ENCODE measurements around the gene COLGALT1.
"Not testable (repeated sequence)": the region's sequence is repeated elsewhere in the genome, so short reads cannot be mapped to it uniquely, and the experiment has no call there.

Gene COLGALT1

DNA sequence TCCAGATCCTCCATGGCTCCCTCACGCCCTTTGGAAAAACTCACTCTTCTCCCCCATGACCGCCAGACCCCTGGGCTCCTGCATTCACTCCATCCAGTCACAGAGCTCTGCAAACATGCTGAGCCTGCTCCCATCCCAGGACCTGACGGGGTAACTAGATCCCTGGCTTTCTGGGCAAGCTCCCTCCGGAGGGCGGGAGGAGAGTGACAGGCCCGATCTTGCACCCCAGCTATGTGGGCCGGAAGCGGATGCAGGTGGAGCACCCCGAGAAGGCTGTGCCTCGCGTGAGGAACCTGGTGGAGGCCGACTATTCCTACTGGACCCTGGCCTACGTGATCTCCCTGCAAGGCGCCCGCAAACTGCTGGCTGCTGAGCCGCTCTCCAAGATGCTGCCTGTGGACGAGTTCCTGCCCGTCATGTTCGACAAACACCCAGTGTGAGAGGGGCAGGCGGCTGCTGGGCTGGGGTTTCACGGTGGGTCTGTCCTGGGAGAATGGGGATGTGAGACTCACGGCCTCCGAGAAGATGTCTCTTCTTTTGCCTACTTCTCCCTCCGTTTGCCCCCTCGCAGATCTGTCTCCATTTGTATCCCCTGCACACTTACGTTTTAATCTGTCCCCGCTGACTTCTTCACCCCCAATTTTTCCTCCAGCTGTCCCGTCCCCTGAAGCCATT is 25.2 kb downstream of the COLGALT1 start:
- no peak overlapping the region for H3K4me3 ChIP-seq (ENCODE audit: low read depth in 1 of 2, low read length in 2 of 2)
- no peaks in the 10 kb centered on the region for H3K27me3 ChIP-seq (ENCODE audit: low read depth, low read length)
- no peak overlapping the region for H3K27ac ChIP-seq (ENCODE audit: low read length)
- H3K4me1 ChIP-seq (ENCODE audit: control insufficient read depth in 1 of 2, insufficient read depth in 2 of 2, low read length in 2 of 2), result no peaks in the 10 kb centered on the region
- peaks cover 25 to 40% of the 10 kb centered on the region in 2 donors for H3K36me3 ChIP-seq (ENCODE audit: control insufficient read depth in 1 of 2, insufficient read depth in 2 of 2, low read length in 2 of 2)
- no peaks in the 10 kb centered on the region for H3K9me3 ChIP-seq (ENCODE audit: control insufficient read depth in 1 of 2, low read length in 2 of 2)

DNA sequence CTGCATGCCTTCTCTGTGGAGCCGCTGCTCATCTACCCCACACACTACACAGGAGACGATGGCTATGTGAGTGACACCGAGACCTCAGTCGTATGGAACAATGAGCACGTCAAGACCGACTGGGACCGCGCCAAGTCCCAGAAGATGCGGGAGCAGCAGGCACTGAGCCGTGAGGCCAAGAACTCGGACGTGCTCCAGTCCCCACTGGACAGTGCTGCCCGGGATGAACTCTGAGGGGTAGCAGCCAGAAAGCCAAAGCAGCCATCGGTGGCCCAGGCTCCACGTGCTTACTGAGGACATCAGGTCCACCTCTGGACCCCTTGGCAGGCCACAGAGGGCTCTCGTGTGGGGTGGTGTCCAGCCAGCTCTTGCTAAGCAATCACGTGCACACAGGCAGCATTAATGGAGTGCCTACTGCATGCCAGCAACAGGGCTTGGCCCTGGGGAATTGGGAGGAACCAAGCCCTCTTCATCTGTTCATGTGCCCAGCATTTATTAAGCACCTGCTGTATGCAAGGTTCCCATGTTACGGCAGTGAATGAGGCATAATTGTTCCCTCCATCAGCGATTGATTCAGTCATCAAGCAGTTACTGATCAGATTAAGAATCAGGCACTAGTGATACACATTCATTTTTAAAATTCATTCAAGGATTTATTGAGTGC is 25.9 kb downstream of the COLGALT1 start:
- H3K9me3 ChIP-seq (ENCODE audit: control insufficient read depth in 1 of 2, low read length in 2 of 2), result no peaks in the 10 kb centered on the region
- no peak overlapping the region for H3K27ac ChIP-seq (ENCODE audit: low read length)
- H3K4me3 ChIP-seq (ENCODE audit: low read depth in 1 of 2, low read length in 2 of 2), result no peak overlapping the region
- H3K4me1 ChIP-seq (ENCODE audit: control insufficient read depth in 1 of 2, insufficient read depth in 2 of 2, low read length in 2 of 2), result no peaks in the 10 kb centered on the region
- H3K27me3 ChIP-seq (ENCODE audit: low read depth, low read length), result no peaks in the 10 kb centered on the region
- H3K36me3 ChIP-seq (ENCODE audit: control insufficient read depth in 1 of 2, insufficient read depth in 2 of 2, low read length in 2 of 2), result peaks cover 18 to 40% of the 10 kb centered on the region in 2 donors

DNA sequence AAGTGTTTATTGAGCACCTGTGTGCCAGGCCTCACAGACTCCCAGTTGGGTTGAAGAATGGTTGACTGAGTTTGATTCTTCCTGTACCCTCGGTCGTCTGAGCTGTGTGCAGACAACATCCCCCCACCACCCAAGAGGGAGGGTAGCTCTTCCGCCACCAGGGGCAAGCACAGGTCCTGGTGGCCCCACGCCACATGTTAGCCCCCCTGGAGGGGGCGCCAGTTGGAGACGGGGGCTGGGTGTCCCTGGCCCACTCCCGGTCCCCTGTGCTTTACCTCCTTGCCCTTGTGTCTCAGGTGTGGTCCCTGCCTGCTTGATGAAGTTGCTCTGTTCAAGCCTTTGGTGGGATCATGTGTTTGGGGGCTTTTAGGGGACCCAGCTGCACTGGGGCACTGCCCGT is 27.2 kb downstream of the COLGALT1 start:
- H3K27ac ChIP-seq (ENCODE audit: low read length), result no peak overlapping the region
- H3K9me3 ChIP-seq (ENCODE audit: control insufficient read depth in 1 of 2, low read length in 2 of 2), result no peaks in the 10 kb centered on the region
- no peak overlapping the region for H3K4me3 ChIP-seq (ENCODE audit: low read depth in 1 of 2, low read length in 2 of 2)
- no peaks in the 10 kb centered on the region for H3K4me1 ChIP-seq (ENCODE audit: control insufficient read depth in 1 of 2, insufficient read depth in 2 of 2, low read length in 2 of 2)
- H3K27me3 ChIP-seq (ENCODE audit: low read depth, low read length), result no peaks in the 10 kb centered on the region
- peaks cover 18 to 39% of the 10 kb centered on the region in 2 donors for H3K36me3 ChIP-seq (ENCODE audit: control insufficient read depth in 1 of 2, insufficient read depth in 2 of 2, low read length in 2 of 2)

DNA sequence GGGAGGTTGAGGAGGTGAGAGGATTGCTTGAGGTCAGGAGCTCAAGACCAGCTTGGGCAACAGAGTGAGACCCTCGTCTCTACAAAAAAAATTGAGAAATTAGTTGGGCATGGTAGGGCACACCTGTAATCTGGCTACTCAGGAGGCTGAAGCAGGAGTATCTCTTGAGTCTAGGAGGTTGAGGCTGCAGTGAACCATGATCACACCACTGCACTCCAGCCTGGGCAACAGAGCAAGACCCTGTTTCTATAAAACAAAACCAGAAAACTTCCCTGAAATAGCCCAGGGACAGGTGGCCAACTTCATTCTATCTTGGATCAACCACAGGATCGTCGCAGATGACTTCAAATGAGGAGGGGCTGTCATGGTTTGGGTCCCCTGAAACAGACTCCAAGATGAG is 28.7 kb downstream of the COLGALT1 start:
- Histone ChIP-seq H3K4me3 (ENCODE audit: low read depth in 1 of 2, low read length in 2 of 2) (no peak overlapping the region), H3K27me3 (ENCODE audit: low read depth, low read length) (no peaks in the 10 kb centered on the region), H3K9me3 (ENCODE audit: control insufficient read depth in 1 of 2, low read length in 2 of 2) (no peaks in the 10 kb centered on the region), H3K27ac (ENCODE audit: low read length) (no peak overlapping the region), H3K4me1 (ENCODE audit: control insufficient read depth in 1 of 2, insufficient read depth in 2 of 2, low read length in 2 of 2) (no peaks in the 10 kb centered on the region), H3K36me3 (ENCODE audit: control insufficient read depth in 1 of 2, insufficient read depth in 2 of 2, low read length in 2 of 2) (peaks cover 12 to 28% of the 10 kb centered on the region in 2 donors)

DNA sequence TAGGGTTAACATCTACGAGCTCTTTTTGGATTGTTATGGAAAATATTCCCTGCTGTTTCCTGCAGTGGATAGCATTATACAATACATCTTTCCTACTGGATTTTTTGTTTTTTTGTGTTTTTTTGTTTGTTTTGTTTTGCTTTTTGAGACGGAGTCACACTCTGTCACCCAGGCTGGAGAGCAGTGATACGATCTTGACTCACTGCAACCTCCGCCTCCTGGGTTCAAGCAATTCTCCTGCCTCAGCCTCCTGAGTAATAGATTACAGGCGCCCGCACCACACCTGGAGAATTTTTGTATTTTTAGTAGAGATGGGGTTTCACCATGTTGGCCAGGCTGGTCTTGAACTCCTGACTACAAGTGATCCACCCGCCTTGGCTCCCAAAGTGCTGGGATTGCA is 29.9 kb downstream of the COLGALT1 start:
- H3K36me3 ChIP-seq (ENCODE audit: control insufficient read depth in 1 of 2, insufficient read depth in 2 of 2, low read length in 2 of 2), result peaks cover 12 to 25% of the 10 kb centered on the region in 2 donors
- H3K27me3 ChIP-seq (ENCODE audit: low read depth, low read length); H3K9me3 ChIP-seq (ENCODE audit: control insufficient read depth in 1 of 2, low read length in 2 of 2); H3K4me3 ChIP-seq (ENCODE audit: low read depth in 1 of 2, low read length in 2 of 2); H3K27ac ChIP-seq (ENCODE audit: low read length); H3K4me1 ChIP-seq (ENCODE audit: control insufficient read depth in 1 of 2, insufficient read depth in 2 of 2, low read length in 2 of 2): not testable (repeated sequence)

DNA sequence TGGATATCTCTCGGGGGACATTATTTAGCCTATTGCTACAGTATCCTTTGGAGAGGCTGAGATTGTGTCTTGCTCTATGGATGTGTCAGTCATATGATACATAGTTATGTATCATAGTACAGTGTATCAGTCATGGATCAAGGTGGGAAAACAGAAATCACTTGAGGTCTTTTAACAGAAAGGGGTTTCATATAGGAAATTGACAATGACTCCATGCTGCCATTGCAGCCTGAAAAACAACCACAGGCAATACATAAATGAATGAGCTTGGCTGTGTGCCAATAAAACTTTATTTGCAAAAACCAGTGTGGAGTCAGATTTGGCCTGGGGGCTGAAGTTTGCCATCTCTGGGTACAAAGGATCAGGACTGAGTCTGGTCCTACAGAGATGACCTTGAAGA is 35.4 kb downstream of the COLGALT1 start:
- H3K4me1 ChIP-seq (ENCODE audit: control insufficient read depth in 1 of 2, insufficient read depth in 2 of 2, low read length in 2 of 2), result no peaks in the 10 kb centered on the region

DNA sequence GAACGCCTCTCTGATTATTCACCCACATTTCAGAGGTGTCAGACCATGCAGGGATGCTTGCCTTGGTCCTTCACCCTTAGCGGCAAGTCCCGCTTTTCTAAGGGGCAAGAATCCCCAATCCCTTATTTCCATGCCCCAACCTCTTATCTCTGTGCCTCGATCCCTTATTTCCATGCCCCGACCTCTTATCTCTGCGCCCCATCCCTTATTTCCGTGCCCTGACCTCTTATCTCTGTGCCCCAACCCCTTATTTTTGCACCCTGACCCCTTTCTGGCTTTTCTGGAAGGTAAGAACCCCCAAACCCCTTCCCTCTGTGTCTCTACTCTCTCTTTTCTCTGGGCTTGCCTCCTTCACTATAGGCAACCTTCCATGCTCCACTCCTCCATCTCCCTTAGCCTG is 38.8 kb downstream of the COLGALT1 start:
- H3K27ac ChIP-seq (ENCODE audit: low read length); H3K4me1 ChIP-seq (ENCODE audit: control insufficient read depth in 1 of 2, insufficient read depth in 2 of 2, low read length in 2 of 2); H3K4me3 ChIP-seq (ENCODE audit: low read depth in 1 of 2, low read length in 2 of 2); H3K27me3 ChIP-seq (ENCODE audit: low read depth, low read length); H3K36me3 ChIP-seq (ENCODE audit: control insufficient read depth in 1 of 2, insufficient read depth in 2 of 2, low read length in 2 of 2); H3K9me3 ChIP-seq (ENCODE audit: control insufficient read depth in 1 of 2, low read length in 2 of 2): not testable (repeated sequence)

More for the DNA sequence above, 35.4 kb downstream of the COLGALT1 start:
- Histone ChIP-seq H3K9me3 (ENCODE audit: control insufficient read depth in 1 of 2, low read length in 2 of 2) (no peaks in the 10 kb centered on the region), H3K27ac (ENCODE audit: low read length) (no peak overlapping the region), H3K36me3 (ENCODE audit: control insufficient read depth in 1 of 2, insufficient read depth in 2 of 2, low read length in 2 of 2) (no peaks in the 10 kb centered on the region), H3K4me3 (ENCODE audit: low read depth in 1 of 2, low read length in 2 of 2) (no peak overlapping the region), H3K27me3 (ENCODE audit: low read depth, low read length) (no peaks in the 10 kb centered on the region)

DNA sequence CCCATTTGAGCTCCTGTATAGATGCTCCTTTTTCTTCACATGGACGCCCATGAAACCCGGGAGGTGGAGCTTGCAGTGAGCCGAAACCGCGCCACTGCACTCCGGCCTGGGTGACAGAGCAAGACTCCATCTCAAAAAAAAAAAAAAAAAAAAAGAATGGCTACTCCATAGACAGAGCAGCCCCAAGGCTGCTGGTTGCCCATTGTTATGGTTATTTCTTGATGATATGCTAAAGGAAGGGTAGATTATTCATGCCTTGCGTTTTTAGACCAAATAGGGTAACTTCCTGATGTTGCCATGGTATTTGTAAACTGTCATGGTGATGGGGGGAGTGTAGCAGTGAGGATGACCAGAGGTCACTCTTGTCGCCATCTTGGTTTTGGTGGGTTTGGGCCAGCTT is 42.6 kb downstream of the COLGALT1 start:
- H3K9me3 ChIP-seq (ENCODE audit: control insufficient read depth in 1 of 2, low read length in 2 of 2); H3K4me3 ChIP-seq (ENCODE audit: low read depth in 1 of 2, low read length in 2 of 2); H3K4me1 ChIP-seq (ENCODE audit: control insufficient read depth in 1 of 2, insufficient read depth in 2 of 2, low read length in 2 of 2); H3K27ac ChIP-seq (ENCODE audit: low read length); H3K27me3 ChIP-seq (ENCODE audit: low read depth, low read length); H3K36me3 ChIP-seq (ENCODE audit: control insufficient read depth in 1 of 2, insufficient read depth in 2 of 2, low read length in 2 of 2): not testable (repeated sequence)

DNA sequence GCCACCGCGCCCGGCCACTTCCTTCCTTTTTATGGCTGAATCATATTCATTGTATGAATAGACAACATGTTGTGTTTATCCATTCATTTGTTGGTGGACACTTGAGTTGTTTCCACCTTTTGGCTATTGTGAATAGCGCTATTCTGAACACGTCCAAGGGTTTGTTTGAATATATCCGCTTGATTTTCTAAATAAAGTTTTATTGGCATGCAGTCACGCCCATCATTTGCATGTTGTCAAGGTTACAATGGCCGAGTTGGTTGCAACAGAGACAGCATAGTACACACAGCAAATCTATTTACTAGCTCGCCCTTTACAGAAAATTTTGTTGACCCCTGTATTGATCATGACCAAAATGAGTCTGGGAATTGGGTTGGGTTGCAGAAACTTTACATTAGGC is 43.5 kb downstream of the COLGALT1 start:
- H3K36me3 ChIP-seq (ENCODE audit: control insufficient read depth in 1 of 2, insufficient read depth in 2 of 2, low read length in 2 of 2), result no peaks in the 10 kb centered on the region
- no peaks in the 10 kb centered on the region for H3K4me1 ChIP-seq (ENCODE audit: control insufficient read depth in 1 of 2, insufficient read depth in 2 of 2, low read length in 2 of 2)
- H3K4me3 ChIP-seq (ENCODE audit: low read depth in 1 of 2, low read length in 2 of 2), result no peak overlapping the region
- no peaks in the 10 kb centered on the region for H3K9me3 ChIP-seq (ENCODE audit: control insufficient read depth in 1 of 2, low read length in 2 of 2)
- peaks cover 10% of the 10 kb centered on the region for H3K27me3 ChIP-seq (ENCODE audit: low read depth, low read length)
- no peak overlapping the region for H3K27ac ChIP-seq (ENCODE audit: low read length)

DNA sequence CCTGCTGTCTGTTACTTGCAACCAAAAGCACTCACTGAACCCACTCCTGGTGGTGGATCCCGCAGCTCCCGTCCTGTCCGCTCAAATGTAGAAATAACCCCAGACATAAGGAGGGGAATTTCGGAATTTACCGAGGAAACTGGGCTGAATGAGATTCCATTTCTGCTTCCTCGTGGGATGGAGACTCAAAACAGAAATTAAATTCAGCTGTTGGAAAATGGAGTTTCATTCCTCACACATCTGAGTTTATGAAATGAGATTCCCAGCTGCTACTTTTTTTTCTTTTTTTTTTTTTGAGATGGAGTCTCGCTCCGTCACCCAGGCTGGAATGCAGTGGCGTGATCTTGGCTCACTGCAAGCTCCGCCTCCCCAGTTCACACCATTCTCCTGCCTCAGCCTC is 44.3 kb downstream of the COLGALT1 start:
- Histone ChIP-seq H3K36me3 (ENCODE audit: control insufficient read depth in 1 of 2, insufficient read depth in 2 of 2, low read length in 2 of 2) (no peaks in the 10 kb centered on the region), H3K4me3 (ENCODE audit: low read depth in 1 of 2, low read length in 2 of 2) (no peak overlapping the region), H3K9me3 (ENCODE audit: control insufficient read depth in 1 of 2, low read length in 2 of 2) (no peaks in the 10 kb centered on the region), H3K4me1 (ENCODE audit: control insufficient read depth in 1 of 2, insufficient read depth in 2 of 2, low read length in 2 of 2) (no peaks in the 10 kb centered on the region), H3K27me3 (ENCODE audit: low read depth, low read length) (peaks cover 10% of the 10 kb centered on the region), H3K27ac (ENCODE audit: low read length) (no peak overlapping the region)

DNA sequence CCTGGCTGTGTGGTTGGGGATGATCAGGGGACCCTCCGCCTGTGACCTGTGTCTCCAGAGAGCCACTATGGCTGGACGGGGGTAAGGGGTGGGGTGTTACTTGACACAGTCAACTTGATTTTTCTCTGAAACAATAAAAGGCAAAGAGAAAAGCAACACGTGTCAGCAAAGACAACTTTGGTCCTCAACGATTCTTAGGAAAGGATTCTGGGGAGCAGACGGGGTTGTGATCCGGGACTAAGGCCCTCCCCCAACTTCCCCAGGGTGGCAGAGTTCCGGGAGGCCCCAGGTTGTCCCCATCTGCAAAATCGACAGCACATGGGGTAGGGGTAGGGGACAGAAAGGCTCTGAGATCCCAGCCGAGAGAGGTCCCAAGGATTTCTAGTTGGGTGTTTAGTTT is 46.2 kb downstream of the COLGALT1 start:
- Histone ChIP-seq H3K36me3 (ENCODE audit: control insufficient read depth in 1 of 2, insufficient read depth in 2 of 2, low read length in 2 of 2) (no peaks in the 10 kb centered on the region), H3K9me3 (ENCODE audit: control insufficient read depth in 1 of 2, low read length in 2 of 2) (no peaks in the 10 kb centered on the region), H3K27ac (ENCODE audit: low read length) (no peak overlapping the region)

DNA sequence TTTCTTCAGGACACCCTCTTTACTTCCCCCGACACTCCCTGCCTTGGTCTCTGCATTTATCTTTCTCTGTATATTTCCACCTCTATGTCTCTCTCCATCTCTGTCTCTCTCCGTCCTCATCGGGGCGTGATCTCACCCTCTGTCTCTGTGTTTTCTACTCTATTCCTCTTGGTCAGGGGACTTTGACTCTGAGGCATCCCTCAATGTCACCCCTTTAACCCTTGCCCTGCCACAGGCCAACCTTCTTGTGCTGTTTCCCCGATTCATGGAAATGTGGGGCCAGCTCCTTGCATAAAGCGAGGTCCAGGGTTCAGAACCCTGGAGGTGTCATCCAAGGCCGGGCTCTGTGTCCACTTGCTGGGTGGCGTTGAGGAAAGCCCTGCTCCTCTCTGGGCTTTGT is 46.8 kb downstream of the COLGALT1 start:
- H3K4me1 ChIP-seq (ENCODE audit: control insufficient read depth in 1 of 2, insufficient read depth in 2 of 2, low read length in 2 of 2), result peaks cover 0 to 8% of the 10 kb centered on the region in 2 donors
- H3K9me3 ChIP-seq (ENCODE audit: control insufficient read depth in 1 of 2, low read length in 2 of 2), result no peaks in the 10 kb centered on the region
- no peak overlapping the region for H3K27ac ChIP-seq (ENCODE audit: low read length)
- H3K36me3 ChIP-seq (ENCODE audit: control insufficient read depth in 1 of 2, insufficient read depth in 2 of 2, low read length in 2 of 2), result no peaks in the 10 kb centered on the region
- peaks cover 10% of the 10 kb centered on the region for H3K27me3 ChIP-seq (ENCODE audit: low read depth, low read length)
- H3K4me3 ChIP-seq (ENCODE audit: low read depth in 1 of 2, low read length in 2 of 2), result no peak overlapping the region

More for the DNA sequence above, 46.2 kb downstream of the COLGALT1 start:
- Histone ChIP-seq H3K4me1 (ENCODE audit: control insufficient read depth in 1 of 2, insufficient read depth in 2 of 2, low read length in 2 of 2) (peaks cover 0 to 8% of the 10 kb centered on the region in 2 donors), H3K27me3 (ENCODE audit: low read depth, low read length) (peaks cover 10% of the 10 kb centered on the region), H3K4me3 (ENCODE audit: low read depth in 1 of 2, low read length in 2 of 2) (no peak overlapping the region)

Data from muscle layer of duodenum (tissue), 2 donors.